ENCODE measurements around the gene PRDX3. TPM values are rescaled to one million over a fixed set of nuclear protein-coding genes. Genes with fewer than 3 reads are reported as not detected.

Gene PRDX3
- 175 and 185 TPM in 2 replicates for total RNA-seq

GRCh38 chr10:119178372-119179119, at the start of gene PRDX3:
Gene PRDX3 (minus strand): TSS chr10:119178812. CDS start chr10:119178790, 22 bp downstream.

DNA sequence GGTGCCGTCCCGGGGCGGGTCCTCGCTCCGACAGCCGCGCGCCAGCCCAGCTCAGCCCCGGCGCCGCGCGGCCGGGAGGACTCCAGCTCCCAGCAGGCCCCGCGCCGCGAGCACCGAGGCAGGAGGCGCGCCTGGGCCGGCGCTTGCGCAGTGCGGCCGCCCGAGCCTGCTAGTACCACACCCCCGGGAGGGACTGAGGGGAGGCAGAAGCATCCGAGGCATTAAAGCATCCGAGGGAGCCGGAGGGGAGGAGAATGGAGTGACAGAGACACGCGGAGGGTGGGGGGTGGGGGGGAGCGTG, 28.7 kb upstream of the PRDX3 start, which contains the start of gene GRK5:
Gene GRK5 (plus strand): TSS at position 206 of the 301 bp plus-strand sequence. CDS start 347 bp downstream, outside the sequence.

GRCh38 chr10:119165171-119166117, 13.2 kb downstream of the PRDX3 start, which contains the start of gene SFXN4:
Gene SFXN4 (minus strand): TSS chr10:119165714. CDS start chr10:119165647, 67 bp downstream.

Other genes with a start within 250 kb of the PRDX3 start
- 0.64 and 1.7 TPM in 2 replicates for gene NANOS1, start 149.1 kb downstream of the PRDX3 start, total RNA-seq
- gene EIF3A, start 98.0 kb downstream of the PRDX3 start, total RNA-seq: 133 and 178 TPM in 2 replicates
- gene DENND10, start 74.7 kb downstream of the PRDX3 start, total RNA-seq: 64.6 and 79.3 TPM in 2 replicates
- gene SFXN4, start 13.1 kb downstream of the PRDX3 start, total RNA-seq: 37.5 and 42.9 TPM in 2 replicates
- gene GRK5, start 28.8 kb upstream of the PRDX3 start, total RNA-seq: 2.8 and 3.6 TPM in 2 replicates

Data from tracheal epithelial cell (primary cell).